HepG2 (cell line): ENCODE results near the gene TRPM1. TPM values are rescaled to one million over a fixed set of nuclear protein-coding genes. Genes with fewer than 3 reads are reported as not detected.

Experiments used
- ATAC-seq: fragments of 200-7000 bp; cut with Tn5 transposase; 3 replicates; pipeline ENCODE4 v1.9.1; 2020; ENCODE audit warnings: mild to moderate bottlenecking, moderate library complexity
- BruUV-seq: library from RNA; stranded (reverse); fragments of 400-500 nt; replicated peaks from 2 replicates; lab custom pipeline; 2021; lab: Mats Ljungman, UMichigan
- CTCF ChIA-PET: fragments of 300-600 bp; formaldehyde crosslinking; extraction: SDS; loops from one replicate; lab custom pipeline; 2021; ENCODE audit warnings: low total read pairs, inconsistent platforms, low intra/inter-chr PET ratio; lab: Yijun Ruan, JAX
- POLR2A ChIA-PET: fragments of 350-600 bp; sonication (Branson Sonifier 250); formaldehyde crosslinking; loops from one replicate; lab custom pipeline; 2020; ENCODE audit warnings: antibody characterized with exemption, inconsistent platforms; lab: Yijun Ruan, JAX
- DNase-seq: peaks from one replicate; pipeline ENCODE4 v3.0.0-alpha.2; 2015; ENCODE audit warnings: low spot score
- FAIRE-seq: peaks from 3 replicates; lab custom pipeline; 2011; peaks lifted over from hg19 to GRCh38; lab: Jason Lieb, UNC
- H2AFZ ChIP-seq: one replicate; pipeline ENCODE4 v1.6.1; 2011; ENCODE audit warnings: low read length, inconsistent platforms
- H3K27ac ChIP-seq: fragments of 300-600 bp; 3 replicates; pipeline ENCODE4 v1.8.0; 2011; ENCODE audit warnings: mixed run types, mild to moderate bottlenecking, mixed read lengths, low read length, inconsistent platforms; ENCODE audit not compliant: insufficient read depth; ENCODE audit errors: extremely low read length
- H3K27me3 ChIP-seq, 2 experiments: fragments of 200-600 bp in 1 of 2; 2 replicates in 1 of 2; 3 replicates in 1 of 2; pipeline versions ENCODE4 v1.6.0 to v1.8.0; 2011; ENCODE audit warnings: low read length in 2 of 2, mild to moderate bottlenecking in 2 of 2, moderate library complexity in 2 of 2, inconsistent platforms in 1 of 2; ENCODE audit not compliant: insufficient read depth in 2 of 2, control insufficient read depth in 1 of 2
- H3K36me3 ChIP-seq, 2 experiments: fragments of 200-600 bp in 1 of 2; replicated peaks in 1 of 2; 2 replicates in 1 of 2; 3 replicates in 1 of 2; pipeline versions ENCODE4 v1.5.1 to v1.8.0; 2011; ENCODE audit warnings: low read length in 2 of 2, inconsistent platforms in 1 of 2; ENCODE audit not compliant: insufficient read depth in 2 of 2, control insufficient read depth in 1 of 2
- H3K4me1 ChIP-seq: 2 replicates; pipeline ENCODE4 v1.5.1; 2012; ENCODE audit warnings: low read length, inconsistent platforms; ENCODE audit not compliant: insufficient read depth
- H3K4me2 ChIP-seq: 2 replicates; pipeline ENCODE4 v1.6.0; 2011; ENCODE audit warnings: low read depth, low read length, inconsistent platforms
- H3K4me3 ChIP-seq, 3 experiments: fragments of 200-600 bp in 1 of 3; sonication (generic), shearing (Covaris generic) in 1 of 3; replicated peaks in 1 of 3; 2 replicates each; pipeline ENCODE4 v1.5.1; 2011 to 2016; ENCODE audit warnings: low read length in 3 of 3, inconsistent platforms in 2 of 3, low read depth in 2 of 3, mild to moderate bottlenecking in 2 of 3, control low read depth in 1 of 3, mixed read lengths in 1 of 3; ENCODE audit not compliant: insufficient read depth in 1 of 3
- H3K79me2 ChIP-seq: one replicate; pipeline ENCODE4 v1.6.1; 2011; ENCODE audit warnings: low read length, inconsistent platforms; ENCODE audit not compliant: insufficient read depth
- H3K9ac ChIP-seq: 2 replicates; pipeline ENCODE4 v1.6.0; 2011; ENCODE audit warnings: mild to moderate bottlenecking, low read depth, low read length, inconsistent platforms; ENCODE audit not compliant: insufficient read depth
- H3K9me3 ChIP-seq: 2 replicates; pipeline ENCODE4 v1.5.1; 2012; ENCODE audit warnings: mild to moderate bottlenecking, low read length
- H4K20me1 ChIP-seq: 2 replicates; pipeline ENCODE4 v1.6.0; 2011; ENCODE audit warnings: inconsistent platforms, mild to moderate bottlenecking, low read length, moderate library complexity; ENCODE audit not compliant: insufficient read depth
- AHR ChIP-seq: IDR thresholded peaks from 2 replicates; pipeline ENCODE4 v1.6.1; 2018; ENCODE audit warnings: missing genetic modification reagents, missing compliant biosample characterization
- HOXA3 ChIP-seq: sonication (generic); formaldehyde crosslinking; IDR thresholded peaks from 2 replicates; pipeline ENCODE4 v1.5.0; 2020; ENCODE audit warnings: missing genetic modification reagents
- MYC ChIP-seq: sonication (generic); formaldehyde crosslinking; IDR thresholded peaks from 2 replicates; pipeline ENCODE4 v1.9.0; 2021; ENCODE audit warnings: missing genetic modification reagents, borderline replicate concordance
- U2AF1 ChIP-seq: fragments of 200-400 bp; formaldehyde crosslinking; optimal IDR thresholded peaks from 2 replicates; pipeline ENCODE3; 2017; ENCODE audit warnings: mild to moderate bottlenecking, low read depth, low read length
- ZNF224 ChIP-seq: sonication (generic); formaldehyde crosslinking; IDR thresholded peaks from 2 replicates; pipeline ENCODE4 v1.5.0; 2020; ENCODE audit warnings: mild to moderate bottlenecking, missing genetic modification reagents
- WGBS: methylation state at CpG from one replicate; pipeline ENCODE4 v1.1.6; 2017; ENCODE audit warnings: low lambda C conversion rate; 5-methylcytosine and 5-hydroxymethylcytosine counted together
- in situ Hi-C: cut with HindIII; loops from 2 replicates; pipeline ENCODE4 v1.10.0; 2017; ENCODE audit warnings: low pct_unique_long_range_greater_than_20kb; ENCODE audit not compliant: extremely low pct_ligation_motif_present
- intact Hi-C: fragments of 100-400 bp; cut with micrococcal nuclease; formaldehyde crosslinking; loops from one replicate; pipeline ENCODE4 v1.10.0; 2022; ENCODE audit not compliant: unreplicated experiment
- polyA plus RNA-seq, 8 experiments: library from polyadenylated mRNA; depleted of rRNA in 3 of 8; stranded (reverse) in 7 of 8; unstranded in 1 of 8; fragments of >200 nt; fragmentation: Illumina TruSeq in 4 of 8; extraction: Trizol in 4 of 8; gene quantifications; 2 replicates each; pipeline versions ENCODE4 v1.2.1 to v1.2.3, GENCODE V29; 2011 to 2016; ENCODE audit warnings: low read depth in 4 of 8, missing spikeins in 1 of 8, mixed read lengths in 1 of 8; ENCODE audit not compliant: insufficient read depth in 1 of 8
- total RNA-seq, 5 experiments: library from RNA; depleted of rRNA; stranded (reverse); fragments of >200 nt; fragmentation: Illumina TruSeq; extraction: Trizol; gene quantifications; 2 replicates each; pipeline ENCODE4 v1.2.3, GENCODE V29; 2016; ENCODE audit warnings: low read depth in 1 of 5
- TF ChIP-seq, protein P1 (sequence below): sonication (generic); formaldehyde crosslinking; IDR thresholded peaks from 2 replicates; pipeline ENCODE4 v1.4.0; 2020; ENCODE audit warnings: missing genetic modification reagents

TRPM1 gene
- total and polyA plus RNA-seq, 2 of the 13 experiments (the other 11 are each of a cell fraction or from before 2014, with no cell fraction given): not detected

DNA sequence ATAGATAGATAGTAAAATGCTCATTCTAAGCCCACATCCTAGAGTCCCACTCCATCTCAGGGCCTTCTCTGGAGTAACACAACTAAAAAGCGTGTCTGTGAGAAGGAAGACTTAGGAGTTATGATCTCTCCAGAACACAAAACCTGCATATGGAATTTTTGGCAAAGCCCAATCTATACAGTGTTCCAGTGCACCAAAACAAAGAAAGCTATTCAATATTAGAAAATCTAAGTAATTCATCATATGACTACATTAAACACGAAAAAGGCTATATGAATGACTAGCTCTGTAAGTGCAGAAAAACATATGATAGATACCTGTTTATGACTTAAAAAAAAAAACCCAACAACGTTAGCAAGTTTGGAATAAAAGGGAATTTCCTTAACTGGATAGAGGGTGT, 137.8 kb downstream of the TRPM1 start:
- H3K36me3 ChIP-seq: peaks cover 18 to 59% of the 10 kb centered on the region in 2 experiments
- no peaks in the 10 kb centered on the region for H3K4me1 ChIP-seq
- no peak overlapping the region for H3K4me2 ChIP-seq
- ChIA-PET CTCF (no interaction called here), POLR2A (no interaction called here)
- WGBS: 92% methylated on average over 3 of the region's 3 CpGs
- no peaks in the 10 kb centered on the region for H3K79me2 ChIP-seq
- TF ChIP-seq MYC (CRISPR knock-in tag) (no peak), AHR (CRISPR knock-in tag) (no peak), ZNF224 (CRISPR knock-in tag) (no peak), U2AF1 (no peak), HOXA3 (CRISPR knock-in tag) (no peak)
- TF ChIP-seq, protein P1, sequence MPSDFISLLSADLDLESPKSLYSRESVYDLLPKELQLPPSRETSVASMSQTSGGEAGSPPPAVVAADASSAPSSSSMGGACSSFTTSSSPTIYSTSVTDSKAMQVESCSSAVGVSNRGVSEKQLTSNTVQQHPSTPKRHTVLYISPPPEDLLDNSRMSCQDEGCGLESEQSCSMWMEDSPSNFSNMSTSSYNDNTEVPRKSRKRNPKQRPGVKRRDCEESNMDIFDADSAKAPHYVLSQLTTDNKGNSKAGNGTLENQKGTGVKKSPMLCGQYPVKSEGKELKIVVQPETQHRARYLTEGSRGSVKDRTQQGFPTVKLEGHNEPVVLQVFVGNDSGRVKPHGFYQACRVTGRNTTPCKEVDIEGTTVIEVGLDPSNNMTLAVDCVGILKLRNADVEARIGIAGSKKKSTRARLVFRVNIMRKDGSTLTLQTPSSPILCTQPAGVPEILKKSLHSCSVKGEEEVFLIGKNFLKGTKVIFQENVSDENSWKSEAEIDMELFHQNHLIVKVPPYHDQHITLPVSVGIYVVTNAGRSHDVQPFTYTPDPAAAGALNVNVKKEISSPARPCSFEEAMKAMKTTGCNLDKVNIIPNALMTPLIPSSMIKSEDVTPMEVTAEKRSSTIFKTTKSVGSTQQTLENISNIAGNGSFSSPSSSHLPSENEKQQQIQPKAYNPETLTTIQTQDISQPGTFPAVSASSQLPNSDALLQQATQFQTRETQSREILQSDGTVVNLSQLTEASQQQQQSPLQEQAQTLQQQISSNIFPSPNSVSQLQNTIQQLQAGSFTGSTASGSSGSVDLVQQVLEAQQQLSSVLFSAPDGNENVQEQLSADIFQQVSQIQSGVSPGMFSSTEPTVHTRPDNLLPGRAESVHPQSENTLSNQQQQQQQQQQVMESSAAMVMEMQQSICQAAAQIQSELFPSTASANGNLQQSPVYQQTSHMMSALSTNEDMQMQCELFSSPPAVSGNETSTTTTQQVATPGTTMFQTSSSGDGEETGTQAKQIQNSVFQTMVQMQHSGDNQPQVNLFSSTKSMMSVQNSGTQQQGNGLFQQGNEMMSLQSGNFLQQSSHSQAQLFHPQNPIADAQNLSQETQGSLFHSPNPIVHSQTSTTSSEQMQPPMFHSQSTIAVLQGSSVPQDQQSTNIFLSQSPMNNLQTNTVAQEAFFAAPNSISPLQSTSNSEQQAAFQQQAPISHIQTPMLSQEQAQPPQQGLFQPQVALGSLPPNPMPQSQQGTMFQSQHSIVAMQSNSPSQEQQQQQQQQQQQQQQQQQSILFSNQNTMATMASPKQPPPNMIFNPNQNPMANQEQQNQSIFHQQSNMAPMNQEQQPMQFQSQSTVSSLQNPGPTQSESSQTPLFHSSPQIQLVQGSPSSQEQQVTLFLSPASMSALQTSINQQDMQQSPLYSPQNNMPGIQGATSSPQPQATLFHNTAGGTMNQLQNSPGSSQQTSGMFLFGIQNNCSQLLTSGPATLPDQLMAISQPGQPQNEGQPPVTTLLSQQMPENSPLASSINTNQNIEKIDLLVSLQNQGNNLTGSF (CRISPR knock-in tag): no peak
- H3K27ac ChIP-seq: no peak overlapping the region
- in situ Hi-C loops (no loop called here), intact Hi-C loops (no loop called here)
- no peak overlapping the region for H2AFZ ChIP-seq
- no peak for ATAC-seq
- no peaks in the 10 kb centered on the region for H3K9me3 ChIP-seq
- no peak for DNase-seq
- no peak overlapping the region for H3K4me3 ChIP-seq
- no peaks in the 10 kb centered on the region for H3K27me3 ChIP-seq
- BruUV-seq: no TSS peak
- no peak for FAIRE-seq
- H3K9ac ChIP-seq: no peak overlapping the region
- H4K20me1 ChIP-seq: no peaks in the 10 kb centered on the region
